K562 (cell line): ENCODE measurements around the gene LDLRAD1. TPM values are rescaled to one million over a fixed set of nuclear protein-coding genes. Genes with fewer than 3 reads are reported as not detected.

Source experiments
- HDAC2 ChIP-seq: fragments of 450-650 bp; IDR thresholded peaks from 2 replicates; pipeline ENCODE4 v1.6.1; 2016; ENCODE audit warnings: mild to moderate bottlenecking
- NFXL1 ChIP-seq: fragments of 450-650 bp; formaldehyde crosslinking; IDR thresholded peaks from 2 replicates; pipeline ENCODE4 v1.4.0; 2021; ENCODE audit warnings: mild to moderate bottlenecking
- polyA plus RNA-seq, 8 experiments: library from polyadenylated mRNA; depleted of rRNA in 4 of 8; stranded (reverse) in 5 of 8; unstranded in 3 of 8; fragments of >200 nt; fragmentation: Nextera tagmentation in 2 of 8; fragmentation: Illumina TruSeq in 1 of 8; extraction: Ambion mirVana in 2 of 8; extraction: Trizol in 1 of 8; gene quantifications; 2 replicates each; pipeline versions ENCODE4 v1.2.1 to v1.2.3, GENCODE V29; 2011 to 2014; ENCODE audit warnings: inconsistent platforms in 1 of 8, missing spikeins in 1 of 8
- total RNA-seq, 7 experiments: library from RNA; depleted of rRNA in 6 of 7; stranded (reverse); fragments of >200 nt in 6 of 7; fragmentation: Illumina TruSeq in 2 of 7; extraction: Trizol in 2 of 7; gene quantifications; 2 replicates each; pipeline versions ENCODE4 v1.2.1 to v1.2.3, GENCODE V29; 2011 to 2021; ENCODE audit warnings: low replicate concordance in 1 of 7
- TF ChIP-seq, protein P1 (sequence below), 2 experiments: IDR thresholded peaks in 1 of 2; conservative IDR thresholded peaks in 1 of 2; 2 replicates each; pipeline ENCODE4 v1.6.1; 2016; ENCODE audit warnings: low read depth in 2 of 2, mild to moderate bottlenecking in 1 of 2, missing compliant biosample characterization in 1 of 2, missing genetic modification characterization in 1 of 2, moderate library complexity in 1 of 2
- TF ChIP-seq, protein P2 (sequence below), 2 experiments: fragments of 450-650 bp; IDR thresholded peaks; 2 replicates each; pipeline ENCODE4 v1.6.1; 2018; ENCODE audit warnings: mild to moderate bottlenecking in 2 of 2, low read depth in 1 of 2; ENCODE audit not compliant: partially characterized antibody in 2 of 2

LDLRAD1 gene
- total and polyA plus RNA-seq, 9 of the 15 experiments (the other 6 are each of a cell fraction or from before 2014, with no cell fraction given) = not detected

DNA sequence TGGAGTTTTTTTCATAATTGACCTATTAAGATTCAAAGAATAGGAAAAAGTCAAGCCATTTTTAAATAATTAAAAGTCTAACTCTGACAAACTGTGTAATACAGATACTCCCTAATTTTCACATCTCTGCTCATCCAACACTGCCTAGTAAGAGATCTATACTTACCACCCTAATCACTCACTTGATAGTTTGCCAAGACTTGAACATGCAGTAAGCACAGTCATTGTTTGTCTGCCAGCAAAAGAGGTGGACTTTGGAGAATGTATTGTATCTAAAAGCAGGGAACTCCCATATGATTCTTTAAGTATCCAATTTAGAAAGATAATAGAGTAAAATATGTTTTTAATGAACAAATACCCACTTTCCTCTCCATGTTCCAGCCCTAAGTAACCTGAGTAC, 19.5 kb upstream of the LDLRAD1 start (continued):
- TF ChIP-seq, protein P1, sequence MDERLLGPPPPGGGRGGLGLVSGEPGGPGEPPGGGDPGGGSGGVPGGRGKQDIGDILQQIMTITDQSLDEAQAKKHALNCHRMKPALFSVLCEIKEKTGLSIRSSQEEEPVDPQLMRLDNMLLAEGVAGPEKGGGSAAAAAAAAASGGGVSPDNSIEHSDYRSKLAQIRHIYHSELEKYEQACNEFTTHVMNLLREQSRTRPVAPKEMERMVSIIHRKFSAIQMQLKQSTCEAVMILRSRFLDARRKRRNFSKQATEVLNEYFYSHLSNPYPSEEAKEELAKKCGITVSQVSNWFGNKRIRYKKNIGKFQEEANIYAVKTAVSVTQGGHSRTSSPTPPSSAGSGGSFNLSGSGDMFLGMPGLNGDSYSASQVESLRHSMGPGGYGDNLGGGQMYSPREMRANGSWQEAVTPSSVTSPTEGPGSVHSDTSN (CRISPR knock-in tag; IDR thresholded peaks at IDR 0.05; ENCODE audit: low read depth) = no peak
- TF ChIP-seq, protein P1 (tag; conservative IDR thresholded peaks at IDR 0.05; ENCODE audit: low read depth) = no peak
- TF ChIP-seq HDAC2 = no peak
- TF ChIP-seq, protein P2, sequence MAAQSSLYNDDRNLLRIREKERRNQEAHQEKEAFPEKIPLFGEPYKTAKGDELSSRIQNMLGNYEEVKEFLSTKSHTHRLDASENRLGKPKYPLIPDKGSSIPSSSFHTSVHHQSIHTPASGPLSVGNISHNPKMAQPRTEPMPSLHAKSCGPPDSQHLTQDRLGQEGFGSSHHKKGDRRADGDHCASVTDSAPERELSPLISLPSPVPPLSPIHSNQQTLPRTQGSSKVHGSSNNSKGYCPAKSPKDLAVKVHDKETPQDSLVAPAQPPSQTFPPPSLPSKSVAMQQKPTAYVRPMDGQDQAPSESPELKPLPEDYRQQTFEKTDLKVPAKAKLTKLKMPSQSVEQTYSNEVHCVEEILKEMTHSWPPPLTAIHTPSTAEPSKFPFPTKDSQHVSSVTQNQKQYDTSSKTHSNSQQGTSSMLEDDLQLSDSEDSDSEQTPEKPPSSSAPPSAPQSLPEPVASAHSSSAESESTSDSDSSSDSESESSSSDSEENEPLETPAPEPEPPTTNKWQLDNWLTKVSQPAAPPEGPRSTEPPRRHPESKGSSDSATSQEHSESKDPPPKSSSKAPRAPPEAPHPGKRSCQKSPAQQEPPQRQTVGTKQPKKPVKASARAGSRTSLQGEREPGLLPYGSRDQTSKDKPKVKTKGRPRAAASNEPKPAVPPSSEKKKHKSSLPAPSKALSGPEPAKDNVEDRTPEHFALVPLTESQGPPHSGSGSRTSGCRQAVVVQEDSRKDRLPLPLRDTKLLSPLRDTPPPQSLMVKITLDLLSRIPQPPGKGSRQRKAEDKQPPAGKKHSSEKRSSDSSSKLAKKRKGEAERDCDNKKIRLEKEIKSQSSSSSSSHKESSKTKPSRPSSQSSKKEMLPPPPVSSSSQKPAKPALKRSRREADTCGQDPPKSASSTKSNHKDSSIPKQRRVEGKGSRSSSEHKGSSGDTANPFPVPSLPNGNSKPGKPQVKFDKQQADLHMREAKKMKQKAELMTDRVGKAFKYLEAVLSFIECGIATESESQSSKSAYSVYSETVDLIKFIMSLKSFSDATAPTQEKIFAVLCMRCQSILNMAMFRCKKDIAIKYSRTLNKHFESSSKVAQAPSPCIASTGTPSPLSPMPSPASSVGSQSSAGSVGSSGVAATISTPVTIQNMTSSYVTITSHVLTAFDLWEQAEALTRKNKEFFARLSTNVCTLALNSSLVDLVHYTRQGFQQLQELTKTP (IDR thresholded peaks at IDR 0.05; ENCODE audit: low read depth in 1 of 2, partially characterized antibody in 2 of 2) = no peak
- no peak for TF ChIP-seq NFXL1 (CRISPR knock-in tag)
